NCI-H1436 treated with DMSO at 0.1 percent for 48 hours (cell line): Measurements from ENCODE around the gene ADRA2A.

Source experiments
- DNase-seq: peaks from one replicate; lab custom pipeline; 2025; lab: John Stamatoyannopoulos, UW

Gene ADRA2A

GRCh38 chr10:111083222-111084095 is 6.6 kb downstream of the ADRA2A start:
- no peak for DNase-seq

- no peak for DNase-seq
Measured at GRCh38 chr10:111084366-111085255, 7.8 kb downstream of the ADRA2A start.

- DNase-seq, result no peak
Measured at GRCh38 chr10:111085690-111086353, 9.0 kb downstream of the ADRA2A start.

GRCh38 chr10:111086574-111086973 is 9.7 kb downstream of the ADRA2A start:
- DNase-seq, result no peak

GRCh38 chr10:111087331-111087756 is 10.5 kb downstream of the ADRA2A start:
- no peak for DNase-seq

- no peak for DNase-seq
Measured at GRCh38 chr10:111087968-111088505, 11.2 kb downstream of the ADRA2A start.

GRCh38 chr10:111089293-111089692 is 12.5 kb downstream of the ADRA2A start:
- DNase-seq, result no peak

GRCh38 chr10:111091833-111092232 is 15.0 kb downstream of the ADRA2A start:
- DNase-seq, result no peak

- DNase-seq, result no peak
Measured at GRCh38 chr10:111093741-111094380, 17.0 kb downstream of the ADRA2A start.

GRCh38 chr10:111098679-111099437 is 22.0 kb downstream of the ADRA2A start:
- DNase-seq, result no peak

- DNase-seq, result no peak
Measured at GRCh38 chr10:111100198-111100597, 23.4 kb downstream of the ADRA2A start.

- no peak for DNase-seq
Measured at GRCh38 chr10:111101796-111102195, 25.0 kb downstream of the ADRA2A start.

- DNase-seq, result no peak
Measured at GRCh38 chr10:111102359-111102837, 25.6 kb downstream of the ADRA2A start.

- DNase-seq, result no peak
Measured at GRCh38 chr10:111103196-111103840, 26.5 kb downstream of the ADRA2A start.

- DNase-seq, result no peak
Measured at GRCh38 chr10:111104811-111105210, 28.0 kb downstream of the ADRA2A start.

- no peak for DNase-seq
Measured at GRCh38 chr10:111106081-111106480, 29.3 kb downstream of the ADRA2A start.

GRCh38 chr10:111107023-111107422 is 30.2 kb downstream of the ADRA2A start:
- DNase-seq, result no peak

- no peak for DNase-seq
Measured at GRCh38 chr10:111107846-111108245, 31.0 kb downstream of the ADRA2A start.

GRCh38 chr10:111108441-111108840 is 31.6 kb downstream of the ADRA2A start:
- DNase-seq, result no peak
